ENCODE data around the gene LDB2.
A peak's percentile ranks its signal among the peaks of the same experiment; 100 is the strongest.

LDB2 gene

GRCh38 chr4:16516796-16517439, 381.5 kb downstream of the LDB2 start:
- Histone ChIP-seq H3K36me3 (replicated peaks; ENCODE audit: insufficient read depth, low read length) (no peaks in the 10 kb centered on the region), H3K9me3 (replicated peaks; ENCODE audit: insufficient read depth, low read length) (no peaks in the 10 kb centered on the region), H3K27me3 (replicated peaks; ENCODE audit: insufficient read depth, low read length) (no peaks in the 10 kb centered on the region), H3K27ac (ENCODE audit: low read length) (no peak overlapping the region), H3K79me2 (ENCODE audit: low read length) (no peaks in the 10 kb centered on the region), H2AFZ (ENCODE audit: low read length) (no peak overlapping the region), H3K9me2 (replicated peaks; ENCODE audit: insufficient read depth, low read length) (no peaks in the 10 kb centered on the region), H3F3A (ENCODE audit: insufficient read depth, low read length) (no peaks in the 10 kb centered on the region), H3K4me2 (ENCODE audit: low read depth, low read length) (no peak overlapping the region), H3K4me3 (ENCODE audit: low read length) (no peak overlapping the region), H3K9ac (ENCODE audit: low read length) (no peak overlapping the region), H3K4me1 (ENCODE audit: low read length) (no peaks in the 10 kb centered on the region), H4K20me1 (ENCODE audit: insufficient read depth, low read length) (no peaks in the 10 kb centered on the region)
- TF ChIP-seq EZH2phosphoT487 (IDR thresholded peaks at IDR 0.05; ENCODE audit: low read length) (no peak), CTCF (IDR thresholded peaks at IDR 0.05; ENCODE audit: low read length) (no peak), EZH2 (optimal IDR thresholded peaks at IDR 0.05; ENCODE audit: low read depth, low read length) (no peak)
- DNase-seq = no peak

- no peaks in the 10 kb centered on the region for H3F3A ChIP-seq (ENCODE audit: insufficient read depth, low read length)
- H3K4me3 ChIP-seq (ENCODE audit: low read length) = no peak overlapping the region
- H3K27ac ChIP-seq (ENCODE audit: low read length) = no peak overlapping the region
- H3K9me2 ChIP-seq (replicated peaks; ENCODE audit: insufficient read depth, low read length) = no peaks in the 10 kb centered on the region
- H2AFZ ChIP-seq (ENCODE audit: low read length) = no peak overlapping the region
- H3K27me3 ChIP-seq (replicated peaks; ENCODE audit: insufficient read depth, low read length) = no peaks in the 10 kb centered on the region
- H3K9ac ChIP-seq (ENCODE audit: low read length) = no peak overlapping the region
- no peaks in the 10 kb centered on the region; the same call in 1 of the 2 replicates for H3K36me3 ChIP-seq (replicated peaks; ENCODE audit: insufficient read depth, low read length)
- no peaks in the 10 kb centered on the region for H3K79me2 ChIP-seq (ENCODE audit: low read length)
- TF ChIP-seq EZH2phosphoT487 (IDR thresholded peaks at IDR 0.05; ENCODE audit: low read length) = no peak
- no peak for TF ChIP-seq EZH2 (optimal IDR thresholded peaks at IDR 0.05; ENCODE audit: low read depth, low read length)
- no peak for TF ChIP-seq CTCF (IDR thresholded peaks at IDR 0.05; ENCODE audit: low read length)
- 0 out of 2 replicates have a peak, but pooled peaks cover 5% of the 10 kb centered on the region for H3K9me3 ChIP-seq (replicated peaks; ENCODE audit: insufficient read depth, low read length)
- H3K4me1 ChIP-seq (ENCODE audit: low read length) = no peaks in the 10 kb centered on the region
- H3K4me2 ChIP-seq (ENCODE audit: low read depth, low read length) = no peak overlapping the region
- no peaks in the 10 kb centered on the region for H4K20me1 ChIP-seq (ENCODE audit: insufficient read depth, low read length)
- no peak for DNase-seq
Measured at GRCh38 chr4:16513876-16514275, 384.6 kb downstream of the LDB2 start.

- H3K4me1 ChIP-seq (ENCODE audit: low read length) = no peaks in the 10 kb centered on the region
- H3K4me2 ChIP-seq (ENCODE audit: low read depth, low read length) = no peak overlapping the region
- no peaks in the 10 kb centered on the region for H3K9me2 ChIP-seq (replicated peaks; ENCODE audit: insufficient read depth, low read length)
- H3K36me3 ChIP-seq (replicated peaks; ENCODE audit: insufficient read depth, low read length) = no peaks in the 10 kb centered on the region; the same call in 1 of the 2 replicates
- H3K4me3 ChIP-seq (ENCODE audit: low read length) = no peak overlapping the region
- no peaks in the 10 kb centered on the region for H3K27me3 ChIP-seq (replicated peaks; ENCODE audit: insufficient read depth, low read length)
- H3K79me2 ChIP-seq (ENCODE audit: low read length) = no peaks in the 10 kb centered on the region
- H3K27ac ChIP-seq (ENCODE audit: low read length) = no peak overlapping the region
- 0 out of 2 replicates have a peak, but pooled peaks cover 5% of the 10 kb centered on the region for H3K9me3 ChIP-seq (replicated peaks; ENCODE audit: insufficient read depth, low read length)
- no peak overlapping the region for H3K9ac ChIP-seq (ENCODE audit: low read length)
- H2AFZ ChIP-seq (ENCODE audit: low read length) = no peak overlapping the region
- TF ChIP-seq CTCF (IDR thresholded peaks at IDR 0.05; ENCODE audit: low read length) = peak; percentile 33
- TF ChIP-seq EZH2phosphoT487 (IDR thresholded peaks at IDR 0.05; ENCODE audit: low read length) = no peak
- TF ChIP-seq EZH2 (optimal IDR thresholded peaks at IDR 0.05; ENCODE audit: low read depth, low read length) = no peak
- no peaks in the 10 kb centered on the region for H3F3A ChIP-seq (ENCODE audit: insufficient read depth, low read length)
- H4K20me1 ChIP-seq (ENCODE audit: insufficient read depth, low read length) = no peaks in the 10 kb centered on the region
- DNase-seq = no peak
Measured at GRCh38 chr4:16508968-16509367, 389.5 kb downstream of the LDB2 start.

All from MM.1S (cell line).